Stimulated activated CD4-positive, alpha-beta T cell treated with anti-CD3 and anti-CD28 coated beads, Interleukin-15, amount 100 ng/mL, for 1 hour (primary cell): Measurements from ENCODE around the gene HOXB3.

ENCODE experiments used
- DNase-seq, 2 donors: peaks; one replicate each; pipeline ENCODE4 v3.0.0-alpha.2; 2020; ENCODE audit warnings: low read depth in 1 of 2, low spot score in 1 of 2

HOXB3 gene

GRCh38 chr17:48589831-48590606 lies at the start of gene HOXB3:
TSS of gene HOXB3 (minus strand) at chr17:48590241. CDS start at chr17:48552474, 37,767 bp downstream.
- DNase-seq: no peak

- DNase-seq: no peak
Measured at GRCh38 chr17:48639136-48639535, 49.1 kb upstream of the HOXB3 start.

DNA sequence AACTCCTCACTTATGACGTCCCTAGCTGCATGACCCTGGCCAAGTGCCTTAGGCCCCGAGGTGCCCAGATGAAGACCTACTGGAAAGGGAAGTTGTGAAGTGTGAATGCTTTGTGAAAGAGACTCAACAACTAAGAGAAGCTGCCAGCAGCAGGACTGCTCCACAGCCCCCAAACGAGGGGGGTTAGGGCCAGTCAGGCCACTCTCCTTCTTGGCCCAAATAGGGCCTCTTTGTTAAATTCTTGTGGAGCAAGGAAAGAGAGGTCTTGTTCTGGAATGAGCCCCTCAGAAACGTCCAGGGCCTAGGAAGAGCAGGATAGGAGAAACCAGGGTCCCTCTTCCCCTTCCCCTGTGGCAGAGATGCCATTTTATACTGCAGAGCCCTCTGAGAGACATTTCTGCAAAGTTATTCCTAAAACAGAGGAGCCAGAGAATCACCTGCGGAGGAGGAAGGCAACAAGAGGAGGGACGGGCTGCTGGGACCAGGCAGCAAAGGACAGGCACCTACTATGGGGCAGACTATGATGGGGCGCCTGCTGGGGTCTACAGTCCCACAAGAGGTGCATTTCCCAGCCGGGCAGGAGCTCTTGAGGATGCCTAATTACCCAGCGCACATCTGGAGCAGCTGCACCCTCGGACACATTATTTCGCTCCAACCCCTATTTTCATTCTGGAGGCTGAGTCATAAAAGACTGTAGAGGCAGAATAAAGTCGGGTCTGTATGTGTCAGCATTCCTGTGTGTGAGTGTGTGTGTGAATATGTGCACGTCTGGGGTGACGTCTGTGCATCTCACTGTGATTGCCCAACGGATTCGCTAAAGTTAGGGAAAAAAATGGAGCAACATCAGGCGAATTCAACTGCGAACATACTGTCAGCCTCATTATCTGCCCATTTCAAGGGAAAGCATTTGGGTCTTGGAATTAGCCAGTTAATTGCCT lies 47.6 kb upstream of the HOXB3 start:
- DNase-seq: no peak

DNA sequence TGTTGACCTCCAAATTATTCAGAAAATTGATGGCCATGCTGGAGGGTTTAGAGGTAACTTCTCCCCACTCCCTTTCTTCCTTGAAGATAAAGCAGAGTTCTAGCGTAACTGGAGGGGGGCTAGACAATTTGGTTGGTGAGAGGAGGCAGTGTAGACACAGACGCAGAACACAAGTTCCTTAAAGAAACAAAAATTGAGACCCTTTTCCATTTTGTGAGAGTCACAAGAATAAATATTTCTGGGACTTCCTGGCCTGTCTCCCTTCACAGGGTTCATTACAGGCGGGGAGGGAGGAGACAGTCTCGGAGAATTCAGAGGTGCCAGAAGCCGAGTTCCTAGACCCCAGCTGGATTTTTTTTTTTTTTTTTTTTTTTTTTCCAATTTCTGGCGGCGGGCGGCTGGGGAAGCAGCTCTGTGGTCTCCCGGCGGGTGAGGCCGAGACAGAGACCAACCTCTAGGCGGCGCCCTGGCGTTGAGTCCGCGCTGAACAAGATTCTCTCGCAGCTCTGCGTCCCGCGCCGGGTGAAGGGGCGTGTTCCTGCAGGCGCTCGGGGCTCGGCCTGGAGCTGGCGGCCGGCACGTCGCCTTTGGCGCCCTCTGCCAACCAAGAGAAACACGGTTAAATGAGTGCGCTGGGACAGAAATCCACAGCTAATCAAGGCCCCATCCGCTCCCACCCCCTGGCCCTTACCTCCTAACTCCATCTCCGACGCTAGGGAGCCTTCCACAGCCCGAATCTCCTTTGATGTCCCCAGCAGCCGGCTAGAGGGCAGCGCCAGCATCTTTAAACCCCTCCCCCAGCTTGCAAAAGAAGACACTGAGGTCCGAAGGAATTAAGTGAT lies 46.4 kb upstream of the HOXB3 start:
- DNase-seq: peak in 1 of 2 donors; percentile 51

DNA sequence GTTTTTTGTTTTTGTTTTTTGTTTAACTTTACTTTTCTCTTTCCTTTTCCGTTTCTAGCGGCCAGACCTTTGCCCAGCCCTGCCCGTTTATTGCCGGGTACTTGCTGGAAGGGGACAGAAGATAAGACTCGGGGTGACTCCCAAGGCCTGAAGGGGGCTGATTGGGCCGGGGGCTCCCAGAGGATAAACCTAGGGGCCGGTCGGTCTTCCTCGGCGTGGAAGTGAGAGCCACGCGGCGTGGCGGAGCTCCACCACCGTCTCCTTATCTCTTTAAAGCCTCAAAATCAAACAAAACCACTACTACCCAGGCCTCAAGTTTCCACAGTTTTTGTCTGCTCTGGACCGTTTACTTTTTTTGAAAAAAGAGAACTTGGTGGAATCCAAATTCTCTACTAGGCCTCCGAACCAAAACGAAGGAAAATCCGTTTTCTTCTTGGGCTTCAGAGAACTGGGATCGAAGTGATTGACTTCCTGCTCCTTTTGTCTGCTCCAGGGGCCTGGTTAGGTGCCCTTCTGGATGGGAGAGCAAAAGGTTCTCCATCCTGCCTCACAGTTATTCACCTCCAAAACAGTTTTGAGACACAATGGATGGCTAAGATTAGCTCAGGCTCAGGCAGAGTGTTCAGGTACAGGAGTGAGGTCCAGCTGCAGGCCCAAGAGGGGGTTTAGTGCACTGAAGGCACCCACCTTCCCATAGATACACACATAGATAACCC lies 44.6 kb upstream of the HOXB3 start:
- no peak for DNase-seq

GRCh38 chr17:48633266-48633677 lies 43.2 kb upstream of the HOXB3 start:
- no peak for DNase-seq

DNA sequence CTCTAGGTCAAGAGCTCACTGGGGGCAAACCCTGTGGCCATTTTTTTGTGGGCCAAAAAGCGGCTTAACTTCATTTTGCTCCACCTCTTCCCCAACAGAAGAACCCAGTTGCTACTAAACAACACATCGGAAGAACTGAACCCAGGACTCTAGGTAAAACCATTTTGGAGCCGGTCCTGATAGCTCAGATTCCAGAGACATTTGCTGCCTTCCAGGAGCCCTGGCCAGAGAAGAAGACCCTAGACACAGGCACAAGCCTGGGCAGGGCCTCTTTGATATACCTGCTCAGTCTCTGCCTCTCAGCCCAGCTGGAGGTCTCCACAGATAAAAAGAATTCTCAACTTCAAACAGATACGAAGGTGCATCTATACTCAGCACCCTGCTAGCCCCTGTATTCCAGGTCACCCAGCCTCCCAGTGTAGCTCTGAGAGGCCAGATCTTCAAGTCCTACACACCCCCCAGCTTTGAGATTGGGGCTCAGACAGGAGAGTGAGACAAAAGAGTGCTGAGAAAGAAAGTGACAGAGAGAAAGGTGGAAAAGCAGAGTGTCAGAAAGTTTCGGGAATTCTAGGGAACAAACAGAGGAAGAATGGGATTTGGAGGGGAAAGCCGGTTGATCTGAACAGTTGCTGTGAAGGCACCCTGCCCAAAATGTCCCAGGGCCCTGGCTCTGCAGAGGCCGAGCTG lies 42.7 kb upstream of the HOXB3 start:
- DNase-seq: no peak

DNA sequence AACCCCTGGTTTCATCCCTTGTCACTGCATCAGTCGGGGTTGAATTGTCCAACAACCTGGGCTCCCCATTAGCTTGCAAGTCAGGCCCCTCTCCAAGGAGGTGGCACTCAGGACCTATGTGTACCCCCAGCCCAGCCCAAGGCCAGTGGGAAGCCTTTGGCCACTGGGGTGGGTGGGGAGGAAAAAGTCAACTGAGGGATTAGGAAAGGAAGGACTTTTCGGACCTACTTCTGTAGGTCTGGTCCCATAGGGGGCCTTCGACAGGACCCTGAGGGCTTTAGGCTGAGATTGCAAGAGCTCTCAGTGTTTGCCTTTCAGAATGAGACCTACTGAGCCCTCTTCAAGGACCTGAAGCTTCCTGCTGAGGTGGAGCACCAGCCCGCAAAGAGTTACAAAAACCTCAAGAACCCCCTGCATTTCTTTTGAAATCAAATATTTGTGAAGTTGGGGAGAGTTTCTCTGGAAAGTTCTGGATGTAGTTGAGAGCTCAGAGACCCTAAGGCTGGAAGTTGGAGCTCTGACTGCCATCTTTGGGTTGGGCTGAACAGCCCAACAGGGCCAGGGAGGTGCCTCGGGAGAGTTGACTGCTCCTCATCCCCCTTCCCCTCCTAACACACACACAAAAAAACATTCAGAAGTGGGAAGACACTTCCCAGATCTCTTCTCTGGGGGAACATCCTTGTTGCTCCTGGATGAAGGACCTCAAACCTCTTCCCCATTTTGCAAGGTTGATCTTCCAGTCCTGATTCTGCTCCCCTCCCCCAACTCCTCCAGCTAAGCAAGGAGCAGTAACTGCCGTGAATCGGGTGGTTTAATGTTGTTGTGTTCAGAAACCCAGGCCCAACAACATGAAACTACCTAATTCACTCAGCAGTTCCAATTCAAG lies 41.9 kb upstream of the HOXB3 start:
- no peak for DNase-seq

- no peak for DNase-seq
Measured at GRCh38 chr17:48630925-48631692, 41.1 kb upstream of the HOXB3 start.

DNA sequence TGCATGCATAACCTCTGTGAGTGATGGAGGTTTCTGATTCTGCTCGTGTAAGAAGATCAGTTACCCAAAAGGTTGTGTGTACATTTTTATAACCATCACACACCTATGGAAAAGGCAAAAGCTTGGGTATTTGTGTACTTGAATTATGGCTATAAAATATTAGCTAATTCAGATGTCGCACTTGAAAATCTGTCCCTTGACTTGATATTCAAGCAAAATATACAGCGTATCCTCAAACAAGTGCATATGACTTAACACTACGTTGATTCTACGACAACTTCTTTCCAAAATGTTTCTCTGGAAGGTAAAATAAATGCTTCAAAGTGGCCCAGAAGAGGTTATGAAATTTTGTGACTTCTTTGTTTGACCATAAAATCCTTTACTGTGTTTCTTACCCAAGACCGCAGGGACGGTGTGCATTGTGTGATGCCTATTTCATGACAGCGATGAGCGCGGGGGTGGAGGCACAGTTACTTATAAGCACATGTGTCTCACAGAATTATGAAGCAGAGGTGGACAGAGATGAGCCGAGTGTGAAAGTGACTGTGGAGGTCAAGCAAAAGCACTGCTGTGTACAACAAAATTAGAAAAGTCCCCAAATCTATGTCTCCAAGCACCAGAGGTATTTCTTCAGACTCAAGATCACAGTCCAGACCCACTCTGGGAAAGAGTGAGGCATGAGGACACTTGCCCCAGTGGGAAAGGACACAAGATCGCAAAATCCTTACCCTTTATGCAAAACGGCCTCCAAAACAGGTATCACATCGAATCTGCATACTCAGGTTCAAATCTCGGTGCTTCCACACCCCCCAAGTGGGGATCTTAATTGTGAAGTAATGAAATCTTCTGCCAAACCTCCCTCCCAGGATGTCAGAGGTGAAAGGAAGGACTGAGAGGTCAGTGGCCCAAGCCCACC lies 40.2 kb upstream of the HOXB3 start:
- DNase-seq: no peak

- DNase-seq: no peak
Measured at GRCh38 chr17:48629411-48629759, 39.3 kb upstream of the HOXB3 start.

GRCh38 chr17:48628649-48629410 lies 38.8 kb upstream of the HOXB3 start:
- no peak for DNase-seq

DNA sequence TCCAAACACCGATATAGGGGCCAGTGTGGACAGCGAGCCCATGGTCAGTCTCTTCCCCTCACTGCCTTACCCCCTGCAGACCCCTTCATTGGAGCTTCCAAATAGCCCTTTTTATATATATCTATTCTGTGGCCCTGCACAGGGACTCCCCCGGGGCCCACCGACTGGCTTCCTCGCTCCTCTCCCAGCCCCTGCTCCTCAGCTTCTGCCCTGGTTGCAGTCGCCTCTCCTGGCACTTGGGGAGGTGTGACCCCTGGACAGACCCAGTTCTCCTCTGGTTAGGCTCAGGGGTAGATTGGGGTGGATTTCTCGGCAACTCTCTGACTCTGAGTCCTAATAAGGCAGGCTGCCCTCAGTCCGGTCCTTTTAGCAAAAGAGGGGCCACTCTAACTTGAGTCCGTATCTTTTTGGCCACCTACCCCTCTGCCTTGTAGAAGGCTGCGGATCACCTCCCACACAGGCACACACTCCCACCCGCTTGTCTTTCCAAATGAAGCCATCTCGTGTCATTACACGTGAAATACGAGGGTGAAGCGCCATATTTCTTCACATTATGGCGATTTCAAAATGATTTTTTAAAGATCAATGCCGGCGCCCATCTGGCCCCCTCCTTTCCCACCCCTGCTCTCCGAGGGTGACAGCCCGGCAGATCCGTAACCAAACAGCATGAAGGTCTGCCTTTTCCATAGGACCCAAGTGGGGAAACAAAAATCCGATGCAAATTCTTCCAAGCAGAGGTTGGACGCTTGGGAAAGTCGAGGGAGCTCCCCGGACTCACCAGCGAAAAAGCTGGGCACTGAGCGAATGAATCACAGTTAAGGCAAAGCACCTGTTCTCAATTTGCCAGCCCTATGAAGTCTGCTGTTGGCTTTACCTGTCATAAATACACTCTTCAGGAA lies 37.8 kb upstream of the HOXB3 start:
- no peak for DNase-seq

DNA sequence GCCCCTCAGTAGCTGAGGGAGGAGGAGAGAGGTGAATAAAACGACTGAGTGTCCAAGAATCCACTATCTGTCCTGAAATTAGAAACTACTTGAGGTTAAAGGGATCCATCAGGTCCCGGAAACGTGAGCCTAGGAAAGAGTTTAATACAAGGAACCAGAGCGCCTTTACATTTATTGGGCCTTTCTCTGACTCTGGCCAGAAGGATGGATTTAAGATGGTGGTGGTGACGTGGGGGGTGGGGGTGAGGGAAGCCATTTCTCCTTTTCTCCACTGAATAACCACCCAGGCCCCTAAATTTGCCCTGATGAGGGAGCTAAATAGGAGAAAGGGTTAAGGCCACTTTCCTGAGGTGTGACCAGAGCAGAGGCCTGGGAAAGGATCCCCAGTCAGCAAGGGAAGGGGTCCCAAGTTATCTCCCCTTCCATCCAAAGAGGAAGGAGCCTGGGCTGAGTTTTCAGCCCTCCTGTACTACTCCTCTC lies 37.1 kb upstream of the HOXB3 start:
- DNase-seq: no peak
